Measurements from ENCODE around the gene ZSWIM7. TPM values are rescaled to one million over a fixed set of nuclear protein-coding genes. Genes with fewer than 3 reads are reported as not detected.
"Not testable (repeated sequence)": the region's sequence is repeated elsewhere in the genome, so short reads cannot be mapped to it uniquely, and the experiment has no call there.

Gene ZSWIM7
- total RNA-seq, 6 experiments from 2014 or later = 10.6 to 21.8 (median 11.8) TPM

- DNase-seq = no peak
Observed at GRCh38 chr17:15998031-15998562, 1.4 kb downstream of the ZSWIM7 start.

GRCh38 chr17:15996322-15996721 lies 3.2 kb downstream of the ZSWIM7 start:
- intact Hi-C loops (cut with DNase I) = loop anchor here in 1 of 2 donors (10.0 kb wide), 1 partner anchor 52 kb away; the partner anchor contains the start of gene ADORA2B
- peaks cover 0 to 14% (median 0%) of the 10 kb centered on the region in 4 donors for H3K4me1 ChIP-seq
- no peaks in the 10 kb centered on the region for H3K9me3 ChIP-seq
- ATAC-seq (no peak), DNase-seq (no peak)
- WGBS (ENCODE audit: insufficient coverage, low coverage, low lambda C conversion rate, missing lambda C conversion rate) = 42% methylated on average over 3 of the region's 6 CpGs
- no peak overlapping the region for H3K27ac ChIP-seq
- no peaks in the 10 kb centered on the region for H3K27me3 ChIP-seq
- no peak overlapping the region for H3K4me3 ChIP-seq
- H3K36me3 ChIP-seq = peaks cover 0 to 11% (median 4%) of the 10 kb centered on the region in 4 donors
- TF ChIP-seq POLR2A (IDR thresholded peaks at IDR 0.05) (no peak), CTCF (IDR thresholded peaks at IDR 0.05) (no peak)

More at GRCh38 chr17:15998031-15998562, 1.4 kb downstream of the ZSWIM7 start:
- H3K27ac ChIP-seq = peak overlapping the region in 1 of 3 donors; percentile 96
- no peaks in the 10 kb centered on the region for H3K27me3 ChIP-seq
- intact Hi-C loops (cut with DNase I) = loop anchor here in 1 of 2 donors (10.0 kb wide), 1 partner anchor 53 kb away; the partner anchor contains the start of gene ADORA2B
- WGBS (ENCODE audit: insufficient coverage, low coverage, low lambda C conversion rate, missing lambda C conversion rate) = 81% methylated on average over 4 of the region's 4 CpGs
- no peaks in the 10 kb centered on the region for H3K9me3 ChIP-seq
- H3K4me3 ChIP-seq = peak overlapping the region in 1 of 3 donors; percentile 65
- peaks cover 0 to 14% (median 0%) of the 10 kb centered on the region in 4 donors for H3K4me1 ChIP-seq
- no peak for TF ChIP-seq CTCF (IDR thresholded peaks at IDR 0.05)
- TF ChIP-seq POLR2A (IDR thresholded peaks at IDR 0.05) = no peak
- peaks cover 0 to 21% (median 10%) of the 10 kb centered on the region in 4 donors for H3K36me3 ChIP-seq
- ATAC-seq = no peak

GRCh38 chr17:15981646-15982580 lies 17.6 kb downstream of the ZSWIM7 start:
- no peaks in the 10 kb centered on the region for H3K9me3 ChIP-seq
- DNase-seq (no peak), ATAC-seq (no peak)
- no peaks in the 10 kb centered on the region for H3K4me1 ChIP-seq
- H3K4me3 ChIP-seq = no peak overlapping the region
- no peak for TF ChIP-seq POLR2A (IDR thresholded peaks at IDR 0.05)
- no peak for TF ChIP-seq CTCF (IDR thresholded peaks at IDR 0.05)
- WGBS (ENCODE audit: insufficient coverage, low coverage, low lambda C conversion rate, missing lambda C conversion rate) = 100% methylated on average over 4 of the region's 5 CpGs
- peaks cover 0 to 43% (median 6%) of the 10 kb centered on the region in 4 donors for H3K36me3 ChIP-seq
- H3K27ac ChIP-seq = no peak overlapping the region
- no peaks in the 10 kb centered on the region for H3K27me3 ChIP-seq
- intact Hi-C loops (cut with DNase I) = no loop called here

GRCh38 chr17:15981208-15981607 lies 18.3 kb downstream of the ZSWIM7 start:
- H3K4me1 ChIP-seq = peaks cover 0 to 6% (median 0%) of the 10 kb centered on the region in 4 donors
- WGBS (ENCODE audit: insufficient coverage, low coverage, low lambda C conversion rate, missing lambda C conversion rate) = 42% methylated on average over 2 of the region's 2 CpGs
- TF ChIP-seq POLR2A (IDR thresholded peaks at IDR 0.05) (no peak), CTCF (IDR thresholded peaks at IDR 0.05) (no peak)
- ATAC-seq (no peak), DNase-seq (no peak)
- peaks cover 0 to 39% (median 2%) of the 10 kb centered on the region in 4 donors for H3K36me3 ChIP-seq
- H3K4me3 ChIP-seq = no peak overlapping the region
- H3K9me3 ChIP-seq = no peaks in the 10 kb centered on the region
- H3K27me3 ChIP-seq = no peaks in the 10 kb centered on the region
- intact Hi-C loops (cut with DNase I) = no loop called here
- H3K27ac ChIP-seq = no peak overlapping the region

- DNase-seq; H3K4me1 ChIP-seq; ATAC-seq; H3K27ac ChIP-seq; H3K9me3 ChIP-seq; intact Hi-C loops (cut with DNase I); H3K4me3 ChIP-seq; H3K27me3 ChIP-seq: not testable (repeated sequence)
- H3K36me3 ChIP-seq = peaks cover 0 to 24% (median 0%) of the 10 kb centered on the region in 4 donors
- no CpG with 5 or more reads among the region's 4 CpGs for WGBS (ENCODE audit: insufficient coverage, low coverage, low lambda C conversion rate, missing lambda C conversion rate)
Observed at GRCh38 chr17:15979013-15979412, 20.5 kb downstream of the ZSWIM7 start.

Measured in right lobe of liver (tissue), 6 donors.